Omental fat pad (tissue), 4 donors: ENCODE measurements around the gene IFNAR1. TPM values are rescaled to one million over a fixed set of nuclear protein-coding genes. Genes with fewer than 3 reads are reported as not detected.
A peak's percentile ranks its signal among the peaks of the same experiment; 100 is the strongest.

Experiments
- ATAC-seq: fragments of 150-250 bp; one replicate; pipeline ENCODE4 v1.9.1; 2016; ENCODE audit warnings: mild to moderate bottlenecking, moderate library complexity; ENCODE audit not compliant: low FRiP score
- DNase-seq: peaks from one replicate; pipeline ENCODE4 v3.0.0-alpha.2; 2019; ENCODE audit warnings: low spot score
- total RNA-seq, 4 donors: library from RNA; depleted of rRNA; stranded (reverse); fragments of >200 nt; gene quantifications; one replicate each; pipeline ENCODE4 v1.1.0, GENCODE V29; 2016
- TF ChIP-seq, protein P1 (sequence below), 3 donors: fragments of 450-650 bp; IDR thresholded peaks; one replicate each; pipeline ENCODE4 v1.5.1; 2016 to 2017; ENCODE audit warnings: antibody characterized with exemption in 3 of 3, mild to moderate bottlenecking in 3 of 3, moderate library complexity in 2 of 3

The IFNAR1 gene
- total RNA-seq, 4 donors from 2014 or later, result 36.2 to 53.3 (median 42.4) TPM

DNA sequence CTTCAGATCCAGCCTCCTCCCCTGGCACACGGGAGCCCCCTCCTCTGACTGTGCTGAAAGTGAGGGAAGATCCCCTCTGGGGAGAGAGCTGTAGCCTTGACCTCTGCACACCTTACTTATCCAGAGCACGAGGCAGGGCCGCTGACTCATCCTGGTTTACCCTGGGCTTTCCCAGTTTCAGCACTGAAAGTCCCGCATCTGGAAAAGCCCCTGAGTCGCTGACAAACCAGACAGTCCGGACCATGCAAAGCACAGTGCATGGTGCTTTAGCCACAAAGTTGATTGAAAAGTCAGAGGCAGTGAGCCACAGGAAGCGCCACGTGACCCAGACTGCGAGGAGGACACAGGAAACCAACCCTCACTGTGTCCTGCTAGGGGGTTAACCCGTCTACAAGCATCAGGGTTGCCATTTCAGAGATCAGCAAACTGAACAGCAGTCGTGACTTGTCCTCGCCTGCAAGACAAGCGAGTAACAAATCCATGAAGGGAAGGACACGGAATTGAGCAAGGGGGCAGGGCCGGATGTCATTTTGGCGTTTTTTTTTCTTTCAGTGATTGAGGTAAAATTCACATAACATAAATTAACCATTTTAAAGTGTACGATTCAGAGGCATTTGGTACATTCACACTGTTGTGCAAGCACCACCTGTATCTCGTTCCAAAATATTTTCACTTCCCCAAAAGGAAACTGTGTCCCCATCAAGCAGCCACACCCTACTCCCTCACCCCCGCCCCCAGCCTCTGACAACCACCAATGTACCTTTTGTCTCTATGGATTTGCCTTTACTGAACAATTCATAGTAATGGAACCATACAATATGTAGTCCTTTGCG is 58.5 kb downstream of the IFNAR1 start:
- ATAC-seq (peak; percentile 86), DNase-seq (peak; percentile 61)
- TF ChIP-seq, protein P1, sequence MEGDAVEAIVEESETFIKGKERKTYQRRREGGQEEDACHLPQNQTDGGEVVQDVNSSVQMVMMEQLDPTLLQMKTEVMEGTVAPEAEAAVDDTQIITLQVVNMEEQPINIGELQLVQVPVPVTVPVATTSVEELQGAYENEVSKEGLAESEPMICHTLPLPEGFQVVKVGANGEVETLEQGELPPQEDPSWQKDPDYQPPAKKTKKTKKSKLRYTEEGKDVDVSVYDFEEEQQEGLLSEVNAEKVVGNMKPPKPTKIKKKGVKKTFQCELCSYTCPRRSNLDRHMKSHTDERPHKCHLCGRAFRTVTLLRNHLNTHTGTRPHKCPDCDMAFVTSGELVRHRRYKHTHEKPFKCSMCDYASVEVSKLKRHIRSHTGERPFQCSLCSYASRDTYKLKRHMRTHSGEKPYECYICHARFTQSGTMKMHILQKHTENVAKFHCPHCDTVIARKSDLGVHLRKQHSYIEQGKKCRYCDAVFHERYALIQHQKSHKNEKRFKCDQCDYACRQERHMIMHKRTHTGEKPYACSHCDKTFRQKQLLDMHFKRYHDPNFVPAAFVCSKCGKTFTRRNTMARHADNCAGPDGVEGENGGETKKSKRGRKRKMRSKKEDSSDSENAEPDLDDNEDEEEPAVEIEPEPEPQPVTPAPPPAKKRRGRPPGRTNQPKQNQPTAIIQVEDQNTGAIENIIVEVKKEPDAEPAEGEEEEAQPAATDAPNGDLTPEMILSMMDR (IDR thresholded peaks at IDR 0.05), result no peak

DNA sequence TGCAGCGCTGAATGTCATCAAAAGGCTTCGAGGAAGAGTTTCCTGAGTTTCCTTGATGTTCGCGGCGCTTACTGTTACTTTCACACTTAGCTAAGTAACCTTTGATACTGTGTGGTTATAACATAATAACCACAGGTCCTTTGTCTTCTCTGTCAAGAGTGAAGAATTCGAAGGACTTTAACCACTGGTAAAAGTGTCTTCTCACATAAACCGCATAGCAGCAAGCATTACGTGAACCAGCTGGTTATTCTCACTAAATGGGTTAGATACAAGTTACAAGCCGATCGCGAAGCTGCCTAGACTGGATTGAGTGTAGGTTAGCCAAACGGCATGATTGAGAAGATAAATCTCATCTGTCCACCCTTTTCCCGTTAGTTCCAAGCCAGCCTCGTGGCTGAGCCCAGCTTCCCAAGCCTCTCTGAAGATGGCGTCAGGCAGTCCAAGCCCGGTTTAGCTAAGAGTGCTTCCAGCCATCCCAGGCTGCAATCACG is 60.1 kb downstream of the IFNAR1 start:
- DNase-seq, result no peak
- TF ChIP-seq, protein P1 (IDR thresholded peaks at IDR 0.05), result no peak
- no peak for ATAC-seq

DNA sequence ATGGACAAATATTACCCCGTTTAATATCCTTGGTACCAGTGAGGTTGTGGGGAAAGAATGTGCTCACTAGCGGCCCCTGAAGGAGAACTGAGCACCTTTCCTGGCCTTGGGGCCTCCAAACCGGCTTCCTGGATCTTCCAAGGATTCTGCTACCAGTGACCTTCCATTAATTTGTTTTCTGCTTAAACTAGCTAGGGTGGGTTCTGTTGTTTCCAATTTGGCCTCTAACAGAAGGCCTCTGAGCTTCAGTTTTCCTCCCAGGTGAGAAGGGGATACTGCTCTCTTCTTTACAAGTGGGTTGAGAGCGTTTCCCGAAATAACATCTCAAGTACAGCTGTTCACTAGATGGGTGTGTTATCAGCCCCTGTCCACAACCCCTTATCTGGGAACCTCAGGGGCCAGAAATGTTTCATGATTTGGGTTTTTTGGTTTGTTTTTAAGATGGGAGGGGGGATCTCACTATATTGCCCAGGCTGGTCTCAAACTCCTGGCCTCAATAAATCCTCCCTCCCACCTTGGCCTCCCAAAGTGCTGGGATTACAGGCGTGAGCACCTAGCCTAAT is 61.5 kb downstream of the IFNAR1 start:
- TF ChIP-seq, protein P1 (IDR thresholded peaks at IDR 0.05), result no peak
- DNase-seq (no peak), ATAC-seq (no peak)

DNA sequence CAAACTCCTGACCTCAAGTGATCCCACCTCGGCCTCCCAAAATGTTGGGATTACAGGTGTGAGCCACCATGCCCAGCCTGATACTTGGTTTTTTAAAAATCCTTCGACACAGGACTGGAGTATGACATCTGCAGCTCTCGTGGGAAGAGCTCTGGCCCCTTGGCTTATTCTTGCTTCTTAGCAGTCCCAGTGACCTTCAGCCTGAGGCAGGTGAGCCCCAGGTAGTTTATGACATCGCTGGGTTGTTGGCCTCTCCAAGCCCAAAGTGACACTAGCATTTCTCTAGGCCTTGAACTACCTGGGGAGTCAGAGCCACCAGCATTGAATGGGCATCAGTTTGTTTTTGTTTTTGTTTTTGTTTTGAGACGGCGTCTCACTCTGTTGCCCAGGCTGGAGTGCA is 62.5 kb downstream of the IFNAR1 start:
- ATAC-seq (no peak), DNase-seq (no peak)
- TF ChIP-seq, protein P1 (IDR thresholded peaks at IDR 0.05), result no peak

DNA sequence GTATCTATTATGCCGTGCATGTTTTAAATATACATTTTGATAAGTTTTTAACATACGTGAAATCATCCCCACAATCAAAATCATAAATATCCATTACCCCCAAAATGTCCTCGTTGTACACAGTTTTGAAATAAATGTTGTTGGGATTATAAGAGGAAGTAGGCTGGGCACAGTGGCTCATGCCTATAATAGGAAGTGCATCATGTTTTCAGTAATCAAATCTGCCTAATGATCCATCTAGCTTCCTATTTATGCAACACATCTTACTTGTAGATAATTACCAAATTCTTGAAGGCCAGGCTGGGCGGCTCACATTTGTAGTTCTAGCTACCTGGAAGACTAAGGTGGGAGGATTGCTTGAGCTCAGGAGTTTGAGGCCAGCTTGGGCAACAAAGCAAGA is 63.4 kb downstream of the IFNAR1 start:
- no peak for ATAC-seq
- TF ChIP-seq, protein P1 (IDR thresholded peaks at IDR 0.05), result no peak
- DNase-seq, result no peak

DNA sequence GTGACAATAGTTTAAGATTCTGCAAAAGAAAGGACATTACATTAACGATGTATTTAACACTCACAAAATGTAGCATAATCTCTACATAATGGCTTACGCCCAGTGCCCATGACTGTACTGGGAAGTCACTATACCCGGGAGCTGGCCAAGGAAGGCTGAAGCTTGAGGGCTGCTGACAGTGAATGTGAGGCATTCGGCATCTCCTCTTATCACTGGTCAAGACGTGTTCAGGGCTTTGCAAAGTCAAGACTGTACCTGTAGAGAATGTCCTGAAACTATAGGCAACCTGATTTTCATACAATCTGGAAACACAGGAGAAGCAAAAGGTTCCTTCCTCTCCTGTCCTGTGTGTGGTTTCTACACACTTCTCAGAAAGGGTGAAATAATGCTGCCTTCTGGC is 65.7 kb downstream of the IFNAR1 start:
- TF ChIP-seq, protein P1 (IDR thresholded peaks at IDR 0.05), result no peak
- ATAC-seq, result no peak
- DNase-seq, result no peak
